SK-N-SH (cell line): ENCODE data around the gene ZNF236. TPM values are rescaled to one million over a fixed set of nuclear protein-coding genes. Genes with fewer than 3 reads are reported as not detected.

ENCODE experiments used
- CTCF ChIA-PET: fragments of 300-600, 350-600 bp; formaldehyde crosslinking; extraction: SDS; loops from one replicate; lab custom pipeline; 2021; lab: Yijun Ruan, JAX
- POLR2A ChIA-PET: fragments of 350-600 bp; sonication (Branson Sonifier 250); formaldehyde crosslinking; extraction: SDS; loops from one replicate; lab custom pipeline; 2020; ENCODE audit warnings: antibody characterized with exemption, inconsistent platforms; lab: Yijun Ruan, JAX
- DNase-seq: peaks from one replicate; pipeline ENCODE4 v3.0.0; 2012
- H2AFZ ChIP-seq: fragments of 200-600 bp; sonication (generic); 2 replicates; pipeline ENCODE4 v1.8.1; 2016; ENCODE audit warnings: antibody characterized with exemption, mild to moderate bottlenecking, low read depth
- H3F3A ChIP-seq: fragments of 200-600 bp; sonication (generic); replicated peaks from 2 replicates; pipeline ENCODE3; 2016; ENCODE audit warnings: antibody characterized with exemption, mild to moderate bottlenecking; ENCODE audit not compliant: insufficient read depth
- H3K27ac ChIP-seq, 2 experiments: fragments of 200-500 bp in 1 of 2; fragments of 200-600 bp in 1 of 2; sonication (Bioruptor generic) in 1 of 2; sonication (generic), shearing (Covaris generic) in 1 of 2; 2 replicates each; pipeline versions ENCODE4 v1.5.1 to v1.6.1; 2014 to 2016; ENCODE audit warnings: low read depth in 2 of 2, inconsistent platforms in 1 of 2, low read length in 1 of 2, mild to moderate bottlenecking in 1 of 2, mixed read lengths in 1 of 2
- H3K27me3 ChIP-seq: fragments of 200-600 bp; sonication (generic), shearing (Covaris generic); 2 replicates; pipeline ENCODE4 v1.6.1; 2016; ENCODE audit warnings: mixed run types; ENCODE audit not compliant: insufficient read depth
- H3K36me3 ChIP-seq, 2 experiments: fragments of 200-500 bp in 1 of 2; fragments of 200-600 bp in 1 of 2; sonication (Bioruptor generic) in 1 of 2; sonication (generic) in 1 of 2; replicated peaks in 1 of 2; 2 replicates each; pipeline versions ENCODE3 to v1.5.1; 2014 to 2016; ENCODE audit warnings: low read length in 1 of 2, mild to moderate bottlenecking in 1 of 2; ENCODE audit not compliant: insufficient read depth in 2 of 2, control insufficient read depth in 1 of 2
- H3K4me1 ChIP-seq, 2 experiments: fragments of 200-500 bp in 1 of 2; fragments of 200-600 bp in 1 of 2; sonication (Bioruptor generic) in 1 of 2; sonication (generic), shearing (Covaris generic) in 1 of 2; 2 replicates each; pipeline versions ENCODE4 v1.5.1 to v1.6.1; 2014 to 2016; ENCODE audit warnings: low read depth in 1 of 2, low read length in 1 of 2, mixed run types in 1 of 2; ENCODE audit not compliant: insufficient read depth in 2 of 2, control insufficient read depth in 1 of 2
- H3K4me2 ChIP-seq: fragments of 200-600 bp; sonication (generic), shearing (Covaris generic); 2 replicates; pipeline ENCODE4 v1.6.1; 2017; ENCODE audit warnings: mixed run types
- H3K4me3 ChIP-seq, 2 experiments: fragments of 200-500 bp in 1 of 2; fragments of 200-600 bp in 1 of 2; sonication (Bioruptor generic) in 1 of 2; sonication (generic), shearing (Covaris generic) in 1 of 2; 2 replicates each; pipeline versions ENCODE4 v1.5.1 to v1.8.1; 2014 to 2016; ENCODE audit warnings: low read depth in 2 of 2, inconsistent platforms in 1 of 2, low read length in 1 of 2, mild to moderate bottlenecking in 1 of 2, mixed read lengths in 1 of 2, moderate library complexity in 1 of 2
- H3K79me2 ChIP-seq: fragments of 200-600 bp; sonication (generic); 2 replicates; pipeline ENCODE4 v1.8.1; 2017; ENCODE audit warnings: mild to moderate bottlenecking; ENCODE audit not compliant: insufficient read depth
- H3K9ac ChIP-seq: fragments of 200-600 bp; sonication (generic); 2 replicates; pipeline ENCODE4 v1.6.1; 2017; ENCODE audit warnings: mixed run types
- H3K9me2 ChIP-seq: fragments of 200-600 bp; sonication (generic); 2 replicates; pipeline ENCODE4 v1.6.1; 2017; ENCODE audit warnings: mixed run types
- H3K9me3 ChIP-seq: fragments of 200-600 bp; sonication (generic); 2 replicates; pipeline ENCODE4 v1.6.1; 2017; ENCODE audit warnings: mixed run types, mild to moderate bottlenecking, moderate library complexity
- H4K20me1 ChIP-seq: fragments of 200-600 bp; sonication (generic); 2 replicates; pipeline ENCODE4 v1.6.1; 2017; ENCODE audit warnings: mild to moderate bottlenecking, mixed run types; ENCODE audit not compliant: insufficient read depth
- EP300 ChIP-seq, 2 experiments: IDR thresholded peaks; 2 replicates each; pipeline versions ENCODE4 v1.4.0 to v1.6.1; 2012; ENCODE audit warnings: borderline replicate concordance in 1 of 2, low read depth in 1 of 2, low read length in 1 of 2
- EZH2phosphoT487 ChIP-seq: fragments of 200-600 bp; sonication (generic); IDR thresholded peaks from 2 replicates; pipeline ENCODE4 v1.6.1; 2017; ENCODE audit warnings: low read depth, mixed run types, mild to moderate bottlenecking, antibody characterized with exemption, moderate library complexity, borderline replicate concordance
- FOSL2 ChIP-seq: IDR thresholded peaks from 2 replicates; pipeline ENCODE4 v1.4.0; 2012; ENCODE audit warnings: low read depth, mild to moderate bottlenecking, moderate library complexity, borderline replicate concordance
- RAD21 ChIP-seq: IDR thresholded peaks from 2 replicates; pipeline ENCODE4 v1.6.1; 2012; ENCODE audit warnings: mild to moderate bottlenecking, low read length
- RCOR1 ChIP-seq: fragments of 150-350 bp; IDR thresholded peaks from 2 replicates; pipeline ENCODE4 v1.6.1; 2017; ENCODE audit warnings: antibody characterized with exemption, low read length
- RFX5 ChIP-seq: IDR thresholded peaks from 2 replicates; pipeline ENCODE4 v1.6.1; 2012; ENCODE audit warnings: mild to moderate bottlenecking, improper control_type of control experiment, low read length
- RXRA ChIP-seq: IDR thresholded peaks from 2 replicates; pipeline ENCODE4 v1.4.0; 2012; ENCODE audit warnings: low read depth, mild to moderate bottlenecking, borderline replicate concordance
- SMC3 ChIP-seq: IDR thresholded peaks from 2 replicates; pipeline ENCODE4 v1.6.1; 2012; ENCODE audit warnings: low read depth, low read length, improper control_type of control experiment
- YY1 ChIP-seq: IDR thresholded peaks from 2 replicates; pipeline ENCODE4 v1.4.0; 2012; ENCODE audit warnings: low read depth, mild to moderate bottlenecking
- WGBS: methylation state at CpG from one replicate; pipeline ENCODE4 v1.1.6; 2017; ENCODE audit warnings: low lambda C conversion rate; 5-methylcytosine and 5-hydroxymethylcytosine counted together
- polyA plus RNA-seq, 3 experiments: library from polyadenylated mRNA; depleted of rRNA; stranded (reverse); fragments of >200 nt; gene quantifications; 2 replicates each; pipeline ENCODE4 v1.2.3, GENCODE V29; 2012
- TF ChIP-seq, protein P1 (sequence below): IDR thresholded peaks from 2 replicates; pipeline ENCODE4 v1.4.0; 2012; ENCODE audit warnings: low read depth
- TF ChIP-seq, protein P2 (sequence below): IDR thresholded peaks from 2 replicates; pipeline ENCODE4 v1.4.0; 2012; ENCODE audit warnings: low read depth, borderline replicate concordance
- TF ChIP-seq, protein P3 (sequence below): IDR thresholded peaks from 2 replicates; pipeline ENCODE4 v1.6.1; 2012; ENCODE audit warnings: mild to moderate bottlenecking, low read depth, low read length, moderate library complexity

Gene ZNF236
- polyA plus RNA-seq, 1 of the 3 experiments (the other 2 are of a cell fraction), result 4.2 TPM

DNA sequence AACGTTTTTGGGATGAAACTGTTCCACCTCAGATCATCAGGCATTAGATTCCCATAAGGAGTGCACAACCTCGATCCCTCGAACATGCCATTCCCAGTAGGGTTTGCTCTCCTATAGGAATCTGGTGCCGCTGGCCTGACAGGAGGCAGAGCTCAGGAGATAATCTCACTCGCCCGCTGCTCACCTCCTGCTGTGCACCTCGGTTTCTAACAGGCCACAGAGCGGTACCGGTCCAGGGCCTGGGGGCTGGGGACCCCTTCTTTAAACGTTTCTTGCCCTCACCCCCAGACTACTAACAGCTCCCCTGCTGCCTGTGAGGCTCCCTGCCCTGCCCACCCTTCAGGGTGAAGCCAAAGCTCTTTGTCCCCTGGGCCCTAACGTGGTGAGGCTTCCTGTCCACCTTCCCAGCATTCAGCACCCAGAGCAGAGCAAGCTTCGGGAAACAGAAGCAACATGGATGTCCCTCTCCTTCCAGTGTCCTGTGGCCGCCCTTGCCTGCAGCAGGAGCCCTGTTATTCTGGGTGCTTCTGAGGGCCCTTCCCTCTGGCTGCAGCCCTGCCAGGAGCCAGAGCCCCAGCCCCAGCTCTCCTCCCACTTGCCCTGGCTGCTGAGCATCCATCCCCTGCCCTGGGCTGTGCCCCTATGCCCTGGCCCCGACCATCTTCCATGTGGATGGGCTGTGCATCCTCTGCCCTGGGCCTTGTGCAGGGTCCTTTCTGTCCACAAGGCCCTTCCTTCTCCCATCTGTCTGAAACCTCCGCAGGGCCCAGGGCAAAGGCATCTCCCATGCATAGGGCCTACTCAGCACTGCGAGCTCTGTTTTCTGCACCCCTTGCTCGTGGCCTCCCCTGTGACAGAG, 170.1 kb downstream of the ZNF236 start (continued):
- TF ChIP-seq EZH2phosphoT487 (no peak), RFX5 (no peak), SMC3 (no peak), RXRA (no peak)

DNA sequence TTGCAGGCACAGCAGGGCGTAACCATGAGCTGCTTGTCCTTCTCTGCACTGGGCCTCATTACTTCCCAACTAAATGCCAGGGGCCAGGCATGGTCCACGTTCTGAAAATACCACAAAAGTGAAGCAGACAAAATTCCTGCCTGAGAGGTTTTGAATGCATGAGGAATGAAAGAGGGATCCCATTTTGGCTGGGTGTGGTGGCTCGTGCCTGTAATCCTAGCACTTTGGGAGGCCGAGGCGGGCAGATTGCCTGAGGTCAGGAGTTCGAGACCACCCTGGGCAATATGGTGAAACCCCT, 170.7 kb downstream of the ZNF236 start:
- Histone ChIP-seq H3K4me2 (no peak overlapping the region), H3K27me3 (no peaks in the 10 kb centered on the region), H3K27ac (no peak overlapping the region), H3K79me2 (no peaks in the 10 kb centered on the region), H3K9me2 (no peaks in the 10 kb centered on the region), H3K4me1 (peaks cover 0 to 10% of the 10 kb centered on the region in 2 experiments; a peak in 1 of 4 replicates), H3K9me3 (no peaks in the 10 kb centered on the region), H3K36me3 (no peaks in the 10 kb centered on the region), H4K20me1 (no peaks in the 10 kb centered on the region), H2AFZ (no peak overlapping the region), H3K4me3 (no peak overlapping the region), H3F3A (no peaks in the 10 kb centered on the region), H3K9ac (no peak overlapping the region)
- TF ChIP-seq RCOR1 (no peak), RFX5 (no peak), YY1 (no peak), RAD21 (no peak), EP300 (IDR thresholded peaks at IDR 0.05; ENCODE audit: borderline replicate concordance in 1 of 2, low read depth in 1 of 2, low read length in 1 of 2) (no peak), FOSL2 (no peak)
- TF ChIP-seq, protein P1, sequence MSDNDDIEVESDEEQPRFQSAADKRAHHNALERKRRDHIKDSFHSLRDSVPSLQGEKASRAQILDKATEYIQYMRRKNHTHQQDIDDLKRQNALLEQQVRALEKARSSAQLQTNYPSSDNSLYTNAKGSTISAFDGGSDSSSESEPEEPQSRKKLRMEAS, result no peak
- TF ChIP-seq, protein P2, sequence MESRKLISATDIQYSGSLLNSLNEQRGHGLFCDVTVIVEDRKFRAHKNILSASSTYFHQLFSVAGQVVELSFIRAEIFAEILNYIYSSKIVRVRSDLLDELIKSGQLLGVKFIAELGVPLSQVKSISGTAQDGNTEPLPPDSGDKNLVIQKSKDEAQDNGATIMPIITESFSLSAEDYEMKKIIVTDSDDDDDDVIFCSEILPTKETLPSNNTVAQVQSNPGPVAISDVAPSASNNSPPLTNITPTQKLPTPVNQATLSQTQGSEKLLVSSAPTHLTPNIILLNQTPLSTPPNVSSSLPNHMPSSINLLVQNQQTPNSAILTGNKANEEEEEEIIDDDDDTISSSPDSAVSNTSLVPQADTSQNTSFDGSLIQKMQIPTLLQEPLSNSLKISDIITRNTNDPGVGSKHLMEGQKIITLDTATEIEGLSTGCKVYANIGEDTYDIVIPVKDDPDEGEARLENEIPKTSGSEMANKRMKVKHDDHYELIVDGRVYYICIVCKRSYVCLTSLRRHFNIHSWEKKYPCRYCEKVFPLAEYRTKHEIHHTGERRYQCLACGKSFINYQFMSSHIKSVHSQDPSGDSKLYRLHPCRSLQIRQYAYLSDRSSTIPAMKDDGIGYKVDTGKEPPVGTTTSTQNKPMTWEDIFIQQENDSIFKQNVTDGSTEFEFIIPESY, result no peak
- TF ChIP-seq, protein P3, sequence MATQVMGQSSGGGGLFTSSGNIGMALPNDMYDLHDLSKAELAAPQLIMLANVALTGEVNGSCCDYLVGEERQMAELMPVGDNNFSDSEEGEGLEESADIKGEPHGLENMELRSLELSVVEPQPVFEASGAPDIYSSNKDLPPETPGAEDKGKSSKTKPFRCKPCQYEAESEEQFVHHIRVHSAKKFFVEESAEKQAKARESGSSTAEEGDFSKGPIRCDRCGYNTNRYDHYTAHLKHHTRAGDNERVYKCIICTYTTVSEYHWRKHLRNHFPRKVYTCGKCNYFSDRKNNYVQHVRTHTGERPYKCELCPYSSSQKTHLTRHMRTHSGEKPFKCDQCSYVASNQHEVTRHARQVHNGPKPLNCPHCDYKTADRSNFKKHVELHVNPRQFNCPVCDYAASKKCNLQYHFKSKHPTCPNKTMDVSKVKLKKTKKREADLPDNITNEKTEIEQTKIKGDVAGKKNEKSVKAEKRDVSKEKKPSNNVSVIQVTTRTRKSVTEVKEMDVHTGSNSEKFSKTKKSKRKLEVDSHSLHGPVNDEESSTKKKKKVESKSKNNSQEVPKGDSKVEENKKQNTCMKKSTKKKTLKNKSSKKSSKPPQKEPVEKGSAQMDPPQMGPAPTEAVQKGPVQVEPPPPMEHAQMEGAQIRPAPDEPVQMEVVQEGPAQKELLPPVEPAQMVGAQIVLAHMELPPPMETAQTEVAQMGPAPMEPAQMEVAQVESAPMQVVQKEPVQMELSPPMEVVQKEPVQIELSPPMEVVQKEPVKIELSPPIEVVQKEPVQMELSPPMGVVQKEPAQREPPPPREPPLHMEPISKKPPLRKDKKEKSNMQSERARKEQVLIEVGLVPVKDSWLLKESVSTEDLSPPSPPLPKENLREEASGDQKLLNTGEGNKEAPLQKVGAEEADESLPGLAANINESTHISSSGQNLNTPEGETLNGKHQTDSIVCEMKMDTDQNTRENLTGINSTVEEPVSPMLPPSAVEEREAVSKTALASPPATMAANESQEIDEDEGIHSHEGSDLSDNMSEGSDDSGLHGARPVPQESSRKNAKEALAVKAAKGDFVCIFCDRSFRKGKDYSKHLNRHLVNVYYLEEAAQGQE, result no peak
- 72% methylated on average over 6 of the region's 6 CpGs for WGBS
- CTCF ChIA-PET, result interaction anchor here (0.9 to 3.1 kb wide), 5 partner anchors 10 to 71 kb away, joined by 3 to 29 read pairs (median 4); no protein-coding TSS in a partner anchor
- POLR2A ChIA-PET, result no interaction called here
- DNase-seq, result no peak
